Measurements from ENCODE around the gene MED16. TPM values are rescaled to one million over a fixed set of nuclear protein-coding genes. Genes with fewer than 3 reads are reported as not detected.

The MED16 gene
- total and polyA plus RNA-seq, 2 donors (not counting 1 experiment from before 2014, with no cell fraction given), result 19.3 to 35.0 TPM

- Histone ChIP-seq H3K4me2 (ENCODE audit: extremely low read depth, insufficient read depth, low read length) (no peak overlapping the region), H3K4me3 (replicated peaks in 1 of 4; ENCODE audit: control extremely low read depth in 1 of 4, insufficient read depth in 1 of 4, low read depth in 3 of 4, low read length in 4 of 4) (no peak overlapping the region), H3K9ac (ENCODE audit: insufficient read depth, low read length) (no peak overlapping the region), H3K9me3 (ENCODE audit: control insufficient read depth, insufficient read depth, low read depth, low read length) (no peaks in the 10 kb centered on the region), H4K20me1 (ENCODE audit: control insufficient read depth, extremely low read depth, insufficient read depth, low read length) (no peaks in the 10 kb centered on the region), H3K27ac (ENCODE audit: insufficient read depth, low read length) (no peak overlapping the region), H3K36me3 (ENCODE audit: control insufficient read depth, insufficient read depth, low read length) (no peaks in the 10 kb centered on the region), H3K27me3 (ENCODE audit: control insufficient read depth, insufficient read depth, low read length) (no peaks in the 10 kb centered on the region), H2AFZ (ENCODE audit: low read length) (no peak overlapping the region), H3K4me1 (ENCODE audit: control insufficient read depth, extremely low read depth, insufficient read depth, low read length) (peaks cover 3% of the 10 kb centered on the region), H3K79me2 (ENCODE audit: control insufficient read depth, insufficient read depth, low read length) (peaks cover 10% of the 10 kb centered on the region)
- TF ChIP-seq EZH2 (IDR thresholded peaks at IDR 0.05; ENCODE audit: low read length, missing control alignments) (no peak), CTCF (conservative IDR thresholded peaks at IDR 0.05 in 1 of 2, IDR thresholded peaks at IDR 0.05 in 1 of 2; ENCODE audit: low read depth in 1 of 2, low read length in 2 of 2) (no peak)
- no peak for DNase-seq (ENCODE audit: low read depth in 2 of 2)
Measured at GRCh38 chr19:907183-907853, 14.3 kb upstream of the MED16 start.

GRCh38 chr19:906480-906879, 13.5 kb upstream of the MED16 start:
- Histone ChIP-seq H3K79me2 (ENCODE audit: control insufficient read depth, insufficient read depth, low read length) (peaks cover 8% of the 10 kb centered on the region), H4K20me1 (ENCODE audit: control insufficient read depth, extremely low read depth, insufficient read depth, low read length) (no peaks in the 10 kb centered on the region)

DNA sequence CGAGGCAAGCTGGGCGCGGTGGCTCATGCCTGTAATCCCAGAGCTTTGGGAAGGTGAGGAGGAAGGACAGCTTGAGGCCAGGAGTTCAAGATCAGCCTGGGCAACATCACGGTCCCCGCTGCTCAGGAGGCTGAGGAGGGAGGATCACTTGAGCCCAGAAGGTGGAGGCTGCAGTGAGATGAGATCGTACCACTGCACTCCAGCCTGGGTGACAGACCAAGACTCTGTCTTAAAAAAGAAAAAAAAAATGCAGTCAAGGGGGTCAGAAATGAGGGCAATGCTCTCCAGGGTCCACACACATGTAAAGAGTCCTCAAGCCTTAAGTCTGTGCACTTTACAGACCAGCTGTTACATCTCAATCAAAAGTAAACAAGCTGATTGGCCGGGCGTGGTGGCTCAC, 11.6 kb upstream of the MED16 start:
- H3K27me3 ChIP-seq (ENCODE audit: control insufficient read depth, insufficient read depth, low read length), result no peaks in the 10 kb centered on the region
- no peak for DNase-seq (ENCODE audit: low read depth in 2 of 2)
- H3K4me3 ChIP-seq (replicated peaks in 1 of 4; ENCODE audit: control extremely low read depth in 1 of 4, insufficient read depth in 1 of 4, low read depth in 3 of 4, low read length in 4 of 4), result no peak overlapping the region
- no peak for TF ChIP-seq CTCF (conservative IDR thresholded peaks at IDR 0.05 in 1 of 2, IDR thresholded peaks at IDR 0.05 in 1 of 2; ENCODE audit: low read depth in 1 of 2, low read length in 2 of 2)
- no peak for TF ChIP-seq EZH2 (IDR thresholded peaks at IDR 0.05; ENCODE audit: low read length, missing control alignments)
- H3K79me2 ChIP-seq (ENCODE audit: control insufficient read depth, insufficient read depth, low read length), result peaks cover 5% of the 10 kb centered on the region
- H3K4me1 ChIP-seq (ENCODE audit: control insufficient read depth, extremely low read depth, insufficient read depth, low read length), result peaks cover 3% of the 10 kb centered on the region
- H3K9me3 ChIP-seq (ENCODE audit: control insufficient read depth, insufficient read depth, low read depth, low read length), result no peaks in the 10 kb centered on the region
- H3K9ac ChIP-seq (ENCODE audit: insufficient read depth, low read length), result no peak overlapping the region
- H2AFZ ChIP-seq (ENCODE audit: low read length), result no peak overlapping the region
- H4K20me1 ChIP-seq (ENCODE audit: control insufficient read depth, extremely low read depth, insufficient read depth, low read length), result no peaks in the 10 kb centered on the region
- H3K36me3 ChIP-seq (ENCODE audit: control insufficient read depth, insufficient read depth, low read length), result peaks cover 10% of the 10 kb centered on the region
- no peak overlapping the region for H3K27ac ChIP-seq (ENCODE audit: insufficient read depth, low read length)
- H3K4me2 ChIP-seq (ENCODE audit: extremely low read depth, insufficient read depth, low read length), result no peak overlapping the region

More at GRCh38 chr19:906480-906879, 13.5 kb upstream of the MED16 start:
- Histone ChIP-seq H3K9me3 (ENCODE audit: control insufficient read depth, insufficient read depth, low read depth, low read length) (no peaks in the 10 kb centered on the region), H3K4me3 (replicated peaks in 1 of 4; ENCODE audit: control extremely low read depth in 1 of 4, insufficient read depth in 1 of 4, low read depth in 3 of 4, low read length in 4 of 4) (no peak overlapping the region), H3K9ac (ENCODE audit: insufficient read depth, low read length) (no peak overlapping the region), H3K4me1 (ENCODE audit: control insufficient read depth, extremely low read depth, insufficient read depth, low read length) (peaks cover 3% of the 10 kb centered on the region), H3K27me3 (ENCODE audit: control insufficient read depth, insufficient read depth, low read length) (no peaks in the 10 kb centered on the region), H3K4me2 (ENCODE audit: extremely low read depth, insufficient read depth, low read length) (no peak overlapping the region), H3K36me3 (ENCODE audit: control insufficient read depth, insufficient read depth, low read length) (peaks cover 3% of the 10 kb centered on the region), H2AFZ (ENCODE audit: low read length) (no peak overlapping the region), H3K27ac (ENCODE audit: insufficient read depth, low read length) (no peak overlapping the region)
- no peak for TF ChIP-seq CTCF (conservative IDR thresholded peaks at IDR 0.05 in 1 of 2, IDR thresholded peaks at IDR 0.05 in 1 of 2; ENCODE audit: low read depth in 1 of 2, low read length in 2 of 2)
- TF ChIP-seq EZH2 (IDR thresholded peaks at IDR 0.05; ENCODE audit: low read length, missing control alignments), result no peak
- DNase-seq (ENCODE audit: low read depth in 2 of 2), result no peak
